Measurements from ENCODE around the gene LRBA. TPM values are rescaled to one million over a fixed set of nuclear protein-coding genes. Genes with fewer than 3 reads are reported as not detected.
A peak's percentile ranks its signal among the peaks of the same experiment; 100 is the strongest.

LRBA gene
- total RNA-seq, 1 donor from 2014 or later: 70.5 TPM

DNA sequence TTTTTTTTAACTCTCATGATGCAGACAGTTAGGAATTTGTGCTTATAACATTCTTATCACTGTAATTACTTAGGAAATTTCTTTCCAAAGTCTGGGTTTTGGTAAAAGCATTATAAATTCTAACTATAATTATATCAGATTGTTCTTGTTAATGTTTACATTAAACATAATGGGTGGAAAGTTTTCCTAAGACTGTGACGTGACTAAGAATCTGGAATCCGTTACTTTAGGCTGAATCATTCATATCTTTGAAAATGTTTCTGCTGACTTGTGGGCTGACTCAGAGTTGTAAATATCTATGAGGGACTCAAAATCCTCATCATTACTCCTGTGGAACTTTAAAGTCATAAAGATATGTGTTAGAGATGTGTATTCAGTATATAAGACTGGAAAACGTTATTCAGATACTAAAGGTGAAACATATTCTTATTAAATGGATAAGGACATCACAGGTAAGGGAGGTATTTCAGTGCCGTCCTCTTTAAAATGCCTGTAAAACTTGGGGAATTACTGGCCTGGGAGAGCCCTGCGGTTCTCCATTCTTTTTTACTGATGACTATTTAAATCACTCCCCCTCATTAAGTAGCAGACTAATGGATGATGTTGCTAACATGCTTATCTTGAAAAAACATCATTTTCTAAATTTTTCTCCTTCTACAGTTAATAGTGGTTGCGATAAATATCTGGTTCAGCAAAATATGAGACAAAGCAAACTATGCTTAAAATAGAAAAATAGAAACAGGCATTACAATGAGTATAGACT, 777.8 kb downstream of the LRBA start:
- peak; percentile 45 for DNase-seq

GRCh38 chr4:150236626-150237025, 778.5 kb downstream of the LRBA start:
- no peak for DNase-seq

- no peak for DNase-seq
Observed at GRCh38 chr4:150235808-150236271, 779.2 kb downstream of the LRBA start.

DNA sequence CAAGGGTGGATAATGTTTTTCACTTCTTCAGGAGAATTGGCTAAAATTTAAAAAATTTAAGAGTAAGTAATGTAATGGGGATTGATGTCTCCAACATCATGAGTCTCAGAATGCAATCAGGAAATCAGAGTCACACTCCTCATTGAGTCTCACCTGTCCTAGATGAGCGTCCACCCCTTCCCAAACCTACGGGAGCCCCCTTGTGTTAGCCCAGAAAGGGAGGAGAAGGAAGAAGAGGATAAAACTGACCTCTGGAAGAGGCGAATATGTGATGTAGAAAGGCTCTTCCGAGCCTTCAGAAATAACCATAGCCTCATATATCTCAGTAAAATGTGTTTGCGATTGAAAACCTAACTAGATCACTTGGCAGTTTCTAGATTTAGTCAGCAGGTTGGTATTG, 779.8 kb downstream of the LRBA start:
- DNase-seq: no peak

DNA sequence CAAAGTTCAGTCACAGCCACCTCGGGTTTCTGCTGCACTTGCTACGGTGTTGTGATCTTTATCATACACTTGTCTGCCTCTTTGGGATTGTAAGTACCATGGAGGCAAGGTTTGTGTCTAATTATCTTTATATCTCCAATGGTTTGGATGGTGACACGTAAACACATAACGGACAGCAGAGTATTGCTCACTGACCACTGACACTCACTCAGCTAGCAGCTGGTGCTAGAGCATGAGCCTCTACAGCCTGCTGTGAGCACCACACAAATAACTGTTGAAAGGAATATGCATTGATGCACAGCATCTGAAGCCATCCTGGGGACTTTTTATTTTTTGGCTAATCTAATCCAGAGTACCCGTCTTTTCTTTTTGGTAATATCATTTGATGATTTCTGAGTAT, 780.8 kb downstream of the LRBA start:
- DNase-seq: no peak

DNA sequence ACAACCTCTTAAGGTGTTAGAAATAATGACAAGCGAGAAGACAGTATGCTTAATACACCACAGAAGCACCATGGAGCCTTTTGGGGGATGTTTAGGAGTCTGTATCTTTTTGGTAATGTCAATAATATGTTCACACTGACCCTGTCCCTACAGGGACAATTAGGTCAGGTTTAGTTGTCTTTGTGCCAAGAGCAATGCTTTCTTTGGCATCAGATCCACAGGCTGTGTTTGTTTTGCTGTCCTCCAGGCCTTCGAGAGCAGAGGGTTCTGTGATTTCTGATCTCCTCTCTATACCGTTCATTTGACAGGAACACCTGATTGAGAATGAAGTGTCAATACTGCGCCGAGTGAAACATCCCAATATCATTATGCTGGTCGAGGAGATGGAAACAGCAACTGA, 783.1 kb downstream of the LRBA start:
- DNase-seq: no peak

DNA sequence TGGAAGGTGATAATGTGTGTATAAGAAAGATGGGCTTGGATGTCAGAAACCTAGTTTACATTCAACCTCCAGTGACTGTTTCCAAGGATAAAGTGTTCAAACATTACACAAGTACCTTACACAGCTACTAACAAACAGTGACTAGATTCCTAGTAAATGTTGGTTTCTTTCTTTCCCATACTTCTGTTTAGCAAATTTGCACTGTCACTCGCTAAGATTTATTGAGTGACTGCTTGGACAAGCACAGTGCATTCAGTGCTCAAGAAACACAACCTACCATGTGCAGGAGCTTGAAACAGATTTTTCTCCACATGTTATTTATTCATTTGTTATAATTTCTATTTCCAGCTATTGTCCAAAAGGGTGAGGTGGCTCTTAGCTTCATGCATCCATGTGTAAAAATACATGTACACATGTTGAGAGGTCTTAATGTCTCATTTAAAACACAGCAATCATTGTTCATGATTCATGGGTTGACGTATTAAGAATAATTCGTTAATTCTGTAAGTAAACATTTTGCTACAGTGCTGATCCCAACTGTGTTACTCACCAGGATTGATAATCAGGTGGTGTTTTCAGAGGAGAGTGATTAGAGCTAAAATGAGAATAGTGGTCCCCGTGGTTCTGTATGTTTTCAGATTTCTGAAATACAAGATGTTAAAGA, 783.8 kb downstream of the LRBA start:
- no peak for DNase-seq

DNA sequence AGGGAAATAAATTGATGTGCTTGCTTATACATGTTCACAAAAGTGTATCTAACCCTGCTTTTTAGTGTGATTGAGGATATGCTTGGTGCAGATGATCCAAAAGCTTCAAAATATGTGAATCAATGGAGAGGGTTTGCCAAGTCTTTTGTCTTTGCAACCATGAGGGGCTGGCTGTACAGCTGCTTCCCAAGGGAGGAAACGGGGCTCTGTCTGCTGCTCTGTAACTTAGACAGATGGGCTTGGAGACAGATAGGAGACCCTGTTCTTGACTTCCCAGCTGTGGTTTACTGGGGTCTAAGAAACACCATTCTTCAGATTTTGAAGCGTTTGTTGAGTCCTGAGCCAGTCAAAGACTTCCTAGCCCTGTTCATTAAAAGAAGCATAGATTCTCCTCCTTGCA, 784.5 kb downstream of the LRBA start:
- no peak for DNase-seq

- DNase-seq: no peak
Observed at GRCh38 chr4:150229520-150229919, 785.6 kb downstream of the LRBA start.

- DNase-seq: no peak
Observed at GRCh38 chr4:150224896-150225591, 790.0 kb downstream of the LRBA start.

- DNase-seq: no peak
Observed at GRCh38 chr4:150219841-150220240, 795.2 kb downstream of the LRBA start.

- no peak for DNase-seq
Observed at GRCh38 chr4:150218447-150218846, 796.6 kb downstream of the LRBA start.

DNA sequence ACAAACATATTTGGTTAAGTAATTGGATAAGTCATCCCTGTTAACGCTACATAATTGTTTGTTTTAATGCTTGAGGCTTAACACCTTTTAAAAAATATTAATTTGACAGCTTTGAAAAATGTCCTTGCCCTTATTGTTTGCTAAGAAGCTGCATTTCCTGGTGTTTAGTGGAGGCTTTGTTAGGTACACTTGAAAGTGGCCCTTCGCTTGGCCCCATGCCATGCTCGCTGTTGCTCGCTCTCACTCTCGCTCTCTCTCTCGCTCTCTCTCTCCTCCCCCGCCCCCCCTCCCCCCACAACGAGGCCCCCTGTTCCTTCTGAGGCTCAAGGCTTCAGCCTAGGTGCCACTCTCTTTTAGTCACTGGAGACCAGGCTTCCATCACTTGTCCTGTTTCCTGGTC, 797.3 kb downstream of the LRBA start:
- no peak for DNase-seq

DNA sequence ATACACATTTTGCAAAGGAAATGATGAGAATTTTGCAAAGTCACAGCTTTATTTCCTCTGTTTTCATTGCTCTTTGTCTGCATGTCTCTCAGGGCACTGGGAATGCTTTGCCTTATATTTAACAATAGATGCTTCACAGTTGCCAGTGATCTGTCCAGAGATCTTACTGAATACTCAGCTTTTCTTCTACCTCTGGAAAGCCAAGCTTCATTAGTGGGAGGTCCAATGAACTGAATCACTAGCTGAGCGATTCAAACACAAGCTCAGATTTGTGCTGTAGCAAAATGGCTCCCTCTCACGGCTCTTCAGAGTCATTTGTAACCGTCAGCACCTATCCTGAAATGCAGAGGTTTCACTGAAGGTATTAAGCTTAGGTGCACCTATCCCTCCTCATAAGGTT, 797.9 kb downstream of the LRBA start:
- peak; percentile 30 for DNase-seq

GRCh38 chr4:150216726-150217125, 798.4 kb downstream of the LRBA start:
- no peak for DNase-seq

DNA sequence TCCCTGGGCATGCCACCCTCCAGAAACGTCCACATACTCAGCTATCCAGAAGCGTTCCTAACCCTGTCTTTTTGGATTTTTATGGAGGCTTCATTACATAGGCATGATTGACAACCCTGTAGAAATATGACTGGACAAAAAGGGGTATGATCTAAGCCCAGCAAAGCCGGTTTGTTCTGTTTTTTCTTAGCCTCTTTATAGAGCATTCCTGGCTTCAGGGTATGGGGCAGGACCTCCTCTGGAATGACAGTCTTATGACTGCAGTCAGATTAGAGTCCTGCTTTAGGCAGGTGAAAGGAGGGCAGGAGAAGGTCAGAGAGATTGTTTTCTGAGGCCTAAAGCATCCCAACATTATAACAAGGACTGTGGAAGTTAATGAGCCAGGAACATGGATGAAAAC, 799.5 kb downstream of the LRBA start:
- no peak for DNase-seq

Small RNA genes lying within 50 kb of the gene (small RNA-seq; reads per million reads assigned to genes)
- gene RNA5SP168 (ENCODE audit: low replicate concordance): not detected

Other genes with a start within 250 kb of the LRBA start
- gene RPS3A, start 84.3 kb upstream of the LRBA start, total RNA-seq: 3,119 TPM

All from skin of body (tissue), 3 donors.